NOMO-1 (cell line): ENCODE measurements around the gene ASAP2.
A peak's percentile ranks its signal among the peaks of the same experiment; 100 is the strongest.

ENCODE experiments used
- DNase-seq, 2 experiments: peaks; one replicate each; lab custom pipeline; 2025; ENCODE audit not compliant: unreplicated experiment in 2 of 2; lab: John Stamatoyannopoulos, UW

ASAP2 gene

DNA sequence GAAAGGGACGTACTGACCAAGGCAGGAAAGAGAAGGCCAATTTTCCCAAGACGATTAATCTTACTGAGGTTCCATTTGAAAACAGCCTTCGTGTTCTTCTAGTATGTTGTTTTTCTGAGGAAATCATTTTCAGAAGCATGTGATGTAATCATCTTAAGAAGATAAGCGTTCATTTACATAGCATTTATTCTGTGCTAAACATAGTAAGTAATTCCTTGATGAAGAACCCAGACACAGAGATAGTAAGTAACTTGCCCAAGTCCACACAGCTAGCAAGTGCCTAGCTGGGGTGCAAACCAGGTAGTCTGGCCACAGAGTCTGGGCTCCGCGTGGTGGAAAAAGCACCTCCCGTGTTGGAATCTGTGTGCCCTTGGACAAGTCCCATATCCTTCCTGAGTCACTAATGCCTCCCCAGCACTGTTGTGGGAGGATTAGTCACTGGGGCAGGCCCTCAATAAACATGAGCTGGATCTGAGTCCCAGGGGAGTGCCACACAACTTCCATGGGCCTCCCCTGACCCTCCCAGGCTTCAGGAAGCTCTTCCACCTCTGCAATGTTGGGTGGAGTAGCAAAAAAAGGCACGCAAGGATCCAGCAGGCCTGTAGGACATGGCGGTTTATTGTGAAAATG is 26.9 kb upstream of the ASAP2 start:
- no peak for DNase-seq

GRCh38 chr2:9184361-9184760 is 22.3 kb upstream of the ASAP2 start:
- DNase-seq, result no peak

GRCh38 chr2:9187620-9188214 is 18.9 kb upstream of the ASAP2 start:
- DNase-seq, result no peak

DNA sequence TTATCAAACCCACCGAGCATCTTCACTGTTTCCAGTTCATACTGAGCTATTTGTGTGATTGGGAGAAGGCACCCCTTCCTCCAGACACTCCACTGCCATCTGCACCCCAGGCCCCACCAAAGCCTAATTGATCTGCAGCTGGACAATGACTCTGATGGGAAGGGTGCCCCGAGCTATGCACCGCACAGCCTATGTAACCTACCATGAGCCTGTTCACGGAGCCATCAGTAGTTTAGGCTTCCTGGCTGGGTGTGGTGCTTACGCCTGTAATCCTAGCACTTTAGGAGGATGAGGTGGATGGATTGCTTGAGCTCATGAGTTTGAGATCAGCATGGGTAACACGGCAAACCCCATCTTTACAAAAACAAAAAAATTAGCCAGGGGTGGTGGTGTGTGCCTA is 17.8 kb upstream of the ASAP2 start:
- no peak for DNase-seq

DNA sequence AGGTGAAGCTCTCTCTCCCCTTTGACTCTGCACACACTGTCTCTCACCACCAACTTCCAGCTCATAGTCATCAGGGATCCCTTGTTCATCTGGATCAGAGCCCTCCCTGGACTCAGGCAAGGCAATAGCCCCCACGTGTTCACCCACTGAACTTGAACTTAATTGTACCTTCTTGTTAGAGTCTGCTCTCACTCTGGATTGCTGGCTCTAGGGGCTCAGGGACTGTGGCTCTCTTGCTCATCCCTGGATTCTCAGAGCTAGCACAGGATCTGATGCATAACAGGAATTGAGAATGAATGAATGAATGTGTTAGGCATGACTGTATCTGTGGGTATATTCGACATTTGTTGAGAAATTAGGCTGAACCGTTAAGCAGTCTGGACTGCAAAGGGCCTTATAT is 16.7 kb upstream of the ASAP2 start:
- no peak for DNase-seq

DNA sequence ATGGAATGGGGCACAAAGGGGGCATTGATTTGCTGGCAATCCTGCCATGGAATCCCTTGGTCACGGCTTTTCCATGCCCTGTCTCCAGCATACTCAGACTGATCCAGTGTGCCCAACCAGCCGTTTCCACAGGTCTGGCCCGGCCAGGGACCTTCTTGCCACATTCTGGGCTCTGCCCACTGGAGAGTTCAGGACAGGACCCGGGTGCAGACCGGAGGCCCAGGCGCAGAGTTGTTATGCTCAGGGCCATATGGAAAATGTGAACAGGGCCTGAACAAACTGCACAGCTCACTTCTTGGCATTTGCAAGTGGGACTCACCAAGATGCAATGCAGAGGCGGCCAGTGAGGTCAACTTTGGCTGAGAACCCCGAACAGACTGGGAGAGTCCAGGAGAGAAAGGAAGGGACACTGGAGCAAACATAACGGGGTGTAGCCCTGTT is 15.6 kb upstream of the ASAP2 start:
- no peak for DNase-seq

DNA sequence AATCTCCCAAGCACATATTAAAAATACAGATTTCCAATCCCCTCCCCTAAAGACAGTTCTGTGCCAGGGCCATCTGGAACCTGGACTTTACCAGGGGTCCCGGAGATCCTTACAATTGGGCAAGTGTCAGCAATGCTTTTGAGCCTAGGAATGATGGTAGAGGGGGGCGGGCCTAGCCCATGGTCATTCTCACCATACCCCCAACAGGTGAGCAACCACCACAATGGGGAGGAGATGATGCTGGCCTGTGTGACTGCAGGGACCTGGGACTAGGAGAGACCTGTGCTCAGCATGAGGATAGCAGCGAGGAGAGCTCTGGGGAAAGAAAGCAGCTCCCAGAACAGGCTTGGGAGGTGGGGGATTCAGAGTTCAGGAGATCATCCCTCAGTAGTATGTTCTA is 13.9 kb upstream of the ASAP2 start:
- DNase-seq, result no peak

- DNase-seq, result no peak
These were observed 12.3 kb upstream of the ASAP2 start for GRCh38 chr2:9194352-9194751.

DNA sequence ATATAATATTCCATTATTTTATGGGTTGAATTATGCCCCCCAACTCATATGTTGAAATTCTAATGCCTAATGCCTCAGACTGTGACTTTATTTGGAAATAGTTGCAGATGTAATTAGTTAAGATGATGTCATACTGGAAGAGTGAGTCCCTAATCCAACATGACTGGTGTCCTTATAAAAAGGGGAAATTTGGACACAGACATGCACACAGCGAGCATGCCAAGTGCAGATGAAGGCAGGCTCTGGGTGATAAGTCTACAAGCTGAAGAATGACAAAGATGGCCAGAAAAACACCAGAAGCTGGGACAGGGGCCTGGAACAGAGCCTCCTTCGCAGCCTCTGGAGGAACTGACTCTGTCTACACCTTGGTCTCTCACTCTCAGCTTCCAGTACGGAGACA is 10.0 kb upstream of the ASAP2 start:
- DNase-seq, result no peak

- no peak for DNase-seq
These were observed 8.7 kb upstream of the ASAP2 start for GRCh38 chr2:9197916-9198315.

DNA sequence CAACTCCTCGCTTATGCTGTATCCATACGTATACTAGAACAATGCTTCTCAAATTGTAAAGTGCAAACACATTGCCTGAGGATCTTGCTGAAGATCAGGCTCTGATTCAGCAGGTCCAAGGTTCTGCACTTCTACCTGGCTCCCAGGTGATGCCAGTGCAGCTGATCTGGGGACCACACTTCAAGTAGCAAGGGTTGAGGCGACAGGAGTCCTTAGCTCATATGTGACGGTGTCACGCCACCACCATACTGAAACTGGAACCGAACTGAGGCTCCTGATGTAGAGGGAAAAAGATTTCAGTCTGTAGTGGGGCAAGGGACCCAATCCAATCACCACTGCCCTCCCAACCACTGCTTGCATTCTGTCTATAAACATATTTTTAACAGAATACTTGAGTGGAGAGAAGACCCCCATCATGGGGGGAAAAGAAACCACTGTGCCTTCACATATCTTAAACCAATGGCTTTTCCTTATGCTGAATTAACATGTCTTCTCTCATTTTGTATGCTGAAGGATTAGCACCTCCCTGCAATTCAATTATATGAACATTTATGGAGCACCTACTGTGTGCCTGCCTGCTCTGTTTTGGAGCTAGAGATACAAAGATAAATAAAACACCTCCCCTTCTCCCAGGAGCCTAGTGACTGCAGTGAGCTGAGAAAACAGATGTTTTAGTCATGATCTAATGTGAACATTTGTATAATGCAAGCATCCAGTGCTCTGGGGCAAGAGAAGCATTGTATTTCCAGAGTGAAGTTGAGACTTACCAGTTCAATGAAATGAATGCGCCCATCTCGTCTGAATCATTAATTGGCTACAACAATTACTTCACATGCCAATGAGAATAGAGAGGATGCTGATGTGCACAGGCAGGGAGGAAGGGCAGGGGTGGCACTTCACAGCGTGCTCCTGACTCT is 6.6 kb upstream of the ASAP2 start:
- no peak for DNase-seq

DNA sequence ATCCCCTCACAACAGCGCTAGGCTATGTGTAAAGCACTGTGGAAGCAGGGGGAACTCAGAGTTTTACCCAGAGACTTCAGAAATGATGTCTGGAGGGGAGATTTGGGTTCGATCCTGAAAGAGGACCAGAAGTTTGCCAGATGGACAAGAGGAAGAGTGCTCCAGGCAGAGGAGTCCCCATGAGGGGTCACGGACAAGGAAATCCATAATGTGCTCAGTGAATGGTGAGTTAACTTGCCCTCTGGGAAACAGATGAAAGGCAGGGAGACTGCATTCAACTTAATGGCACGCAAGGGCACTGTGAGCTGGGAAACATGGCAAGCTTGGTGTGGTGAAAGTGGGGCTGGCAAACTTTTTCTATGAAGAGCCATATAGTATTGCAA is 6.0 kb upstream of the ASAP2 start:
- no peak for DNase-seq

GRCh38 chr2:9201185-9201891 is 5.3 kb upstream of the ASAP2 start:
- DNase-seq, result no peak

GRCh38 chr2:9203006-9203405 is 3.6 kb upstream of the ASAP2 start:
- no peak for DNase-seq

- no peak for DNase-seq
These were observed 2.7 kb upstream of the ASAP2 start for GRCh38 chr2:9203876-9204275.

- DNase-seq, result no peak
These were observed 1.7 kb upstream of the ASAP2 start for GRCh38 chr2:9204939-9205338.

DNA sequence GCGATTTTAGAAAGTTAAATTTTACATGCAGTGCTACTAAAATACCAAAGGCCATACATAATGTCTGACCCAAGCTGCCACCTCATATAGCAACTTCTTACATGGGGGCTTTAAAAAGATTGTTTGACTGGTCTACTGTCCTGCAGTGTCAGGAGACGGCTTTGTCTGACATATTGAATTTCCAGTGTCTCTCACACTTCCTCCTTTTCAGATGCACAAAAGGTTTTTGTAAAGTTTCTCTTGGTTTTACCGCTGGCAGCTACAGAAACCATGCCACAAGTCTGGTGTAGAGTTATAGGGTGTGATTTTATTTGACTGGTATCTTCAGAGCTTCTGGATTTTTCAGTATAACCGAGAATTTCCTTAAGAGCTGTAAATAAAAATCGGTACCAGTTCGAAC is 1.1 kb upstream of the ASAP2 start:
- peak; percentile 12 to 38 for DNase-seq

DNA sequence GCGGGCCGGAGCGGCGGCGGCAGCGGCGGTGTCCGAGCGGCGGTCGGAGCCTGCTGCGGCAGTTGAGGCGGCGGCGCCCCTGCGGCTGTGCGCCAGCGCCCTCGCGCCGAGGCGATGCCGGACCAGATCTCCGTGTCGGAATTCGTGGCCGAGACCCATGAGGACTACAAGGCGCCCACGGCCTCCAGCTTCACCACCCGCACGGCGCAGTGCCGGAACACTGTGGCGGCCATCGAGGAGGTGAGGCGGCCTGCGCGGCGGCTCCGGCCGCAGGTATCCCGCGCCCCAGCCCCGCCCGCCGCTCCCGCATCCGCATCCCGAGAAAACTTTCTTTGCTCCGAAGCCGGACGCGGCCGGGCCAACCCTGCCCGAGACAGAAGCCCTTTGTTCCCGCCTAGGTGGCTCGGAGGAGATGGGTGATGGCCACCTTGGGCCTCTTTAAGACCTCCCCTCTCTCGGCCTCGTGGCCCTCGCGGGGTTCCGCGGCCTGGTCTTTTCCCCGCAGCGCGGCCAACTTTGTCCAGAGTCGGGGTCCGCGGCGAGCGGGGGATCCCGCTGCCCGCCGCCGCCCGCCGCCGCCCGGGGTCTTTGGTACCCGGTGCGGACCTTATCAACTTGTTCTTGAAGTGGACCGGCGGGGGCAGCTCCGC is 504 bp downstream of the ASAP2 start:
- peak; percentile 17 to 60 for DNase-seq

- DNase-seq, result peak in 1 of 2 experiments; percentile 6
These were observed 1.2 kb downstream of the ASAP2 start for GRCh38 chr2:9207641-9208311.

GRCh38 chr2:9208875-9209274 is 2.3 kb downstream of the ASAP2 start:
- no peak for DNase-seq
